Mesothelial cell of epicardium (in vitro differentiated cells): ENCODE measurements around the gene SAXO1. TPM values are rescaled to one million over a fixed set of nuclear protein-coding genes. Genes with fewer than 3 reads are reported as not detected.
A peak's percentile ranks its signal among the peaks of the same experiment; 100 is the strongest.

Experiments
- DNase-seq, 2 experiments: peaks; one replicate each; pipeline ENCODE4 v3.0.0; 2021; ENCODE audit warnings: low spot score in 2 of 2; ENCODE audit not compliant: unreplicated experiment in 2 of 2
- H3K27ac Mint-ChIP-seq: 2 replicates; pipeline ENCODE4 v1.8.0; 2021; ENCODE audit warnings: mixed read lengths
- H3K27me3 Mint-ChIP-seq: 2 replicates; pipeline ENCODE4 v1.8.0; 2021; ENCODE audit warnings: low read depth, mixed read lengths
- H3K36me3 Mint-ChIP-seq: 2 replicates; pipeline ENCODE4 v1.8.0; 2021; ENCODE audit warnings: mixed read lengths
- H3K4me1 Mint-ChIP-seq: 2 replicates; pipeline ENCODE4 v1.8.0; 2021; ENCODE audit warnings: mixed read lengths
- H3K4me3 Mint-ChIP-seq: 2 replicates; pipeline ENCODE4 v1.8.0; 2021; ENCODE audit warnings: mild to moderate bottlenecking, moderate library complexity, mixed read lengths
- H3K9me3 Mint-ChIP-seq: 2 replicates; pipeline ENCODE4 v1.8.0; 2021; ENCODE audit warnings: mixed read lengths
- total RNA-seq: library from RNA; stranded (reverse); gene quantifications from 3 replicates; pipeline ENCODE4 v1.2.1, GENCODE V29; 2021
- TF ChIP-seq, protein P1 (sequence below): fragments of 200-600 bp; sonication (generic); IDR thresholded peaks from one replicate; pipeline ENCODE4 v1.5.0; 2021; ENCODE audit warnings: antibody characterized with exemption; ENCODE audit not compliant: unreplicated experiment

Gene SAXO1
- total RNA-seq, 1 donor from 2014 or later: 0.38 TPM

GRCh38 chr9:18893046-18893445, 140.0 kb downstream of the SAXO1 start:
- no peak overlapping the region for H3K4me3 Mint-ChIP-seq
- TF ChIP-seq, protein P1, sequence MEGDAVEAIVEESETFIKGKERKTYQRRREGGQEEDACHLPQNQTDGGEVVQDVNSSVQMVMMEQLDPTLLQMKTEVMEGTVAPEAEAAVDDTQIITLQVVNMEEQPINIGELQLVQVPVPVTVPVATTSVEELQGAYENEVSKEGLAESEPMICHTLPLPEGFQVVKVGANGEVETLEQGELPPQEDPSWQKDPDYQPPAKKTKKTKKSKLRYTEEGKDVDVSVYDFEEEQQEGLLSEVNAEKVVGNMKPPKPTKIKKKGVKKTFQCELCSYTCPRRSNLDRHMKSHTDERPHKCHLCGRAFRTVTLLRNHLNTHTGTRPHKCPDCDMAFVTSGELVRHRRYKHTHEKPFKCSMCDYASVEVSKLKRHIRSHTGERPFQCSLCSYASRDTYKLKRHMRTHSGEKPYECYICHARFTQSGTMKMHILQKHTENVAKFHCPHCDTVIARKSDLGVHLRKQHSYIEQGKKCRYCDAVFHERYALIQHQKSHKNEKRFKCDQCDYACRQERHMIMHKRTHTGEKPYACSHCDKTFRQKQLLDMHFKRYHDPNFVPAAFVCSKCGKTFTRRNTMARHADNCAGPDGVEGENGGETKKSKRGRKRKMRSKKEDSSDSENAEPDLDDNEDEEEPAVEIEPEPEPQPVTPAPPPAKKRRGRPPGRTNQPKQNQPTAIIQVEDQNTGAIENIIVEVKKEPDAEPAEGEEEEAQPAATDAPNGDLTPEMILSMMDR: no peak
- no peak overlapping the region for H3K27ac Mint-ChIP-seq

GRCh38 chr9:18891946-18892670, 140.9 kb downstream of the SAXO1 start:
- no peak overlapping the region for H3K27ac Mint-ChIP-seq
- H3K36me3 Mint-ChIP-seq: peaks cover 39% of the 10 kb centered on the region
- peaks cover 37% of the 10 kb centered on the region for H3K9me3 Mint-ChIP-seq
- TF ChIP-seq, protein P1: no peak
- no peaks in the 10 kb centered on the region for H3K27me3 Mint-ChIP-seq
- no peak overlapping the region for H3K4me3 Mint-ChIP-seq
- H3K4me1 Mint-ChIP-seq: peaks cover 19% of the 10 kb centered on the region
- no peak for DNase-seq

More at GRCh38 chr9:18893046-18893445, 140.0 kb downstream of the SAXO1 start:
- Mint-ChIP-seq H3K36me3 (peaks cover 43% of the 10 kb centered on the region), H3K27me3 (no peaks in the 10 kb centered on the region), H3K4me1 (peaks cover 18% of the 10 kb centered on the region), H3K9me3 (peaks cover 38% of the 10 kb centered on the region)
- no peak for DNase-seq

DNA sequence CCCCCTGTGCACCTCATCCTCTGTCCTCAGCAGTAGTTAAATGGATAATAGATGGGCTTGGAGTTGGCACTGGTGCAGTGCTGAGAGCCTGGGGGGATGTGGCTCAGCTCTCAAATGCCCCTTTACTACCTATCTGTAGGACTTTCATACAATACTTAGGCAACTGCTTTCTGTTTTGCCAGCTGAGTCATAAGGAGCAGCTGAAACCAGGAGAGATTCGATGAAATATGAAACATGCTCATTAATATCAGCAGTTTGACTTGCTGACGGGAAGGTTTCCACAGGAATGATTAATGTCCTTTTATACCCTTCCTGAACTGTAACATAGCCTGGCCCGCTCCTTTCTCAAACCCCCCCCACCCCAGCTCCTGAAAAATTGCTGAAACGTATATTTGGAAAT, 142.6 kb downstream of the SAXO1 start:
- Mint-ChIP-seq H3K36me3 (peaks cover 28% of the 10 kb centered on the region), H3K27ac (peak overlapping the region; percentile 31), H3K9me3 (peaks cover 27% of the 10 kb centered on the region), H3K4me1 (peaks cover 19% of the 10 kb centered on the region), H3K4me3 (no peak overlapping the region), H3K27me3 (no peaks in the 10 kb centered on the region)
- TF ChIP-seq, protein P1: no peak
- DNase-seq: no peak

- H3K4me1 Mint-ChIP-seq: peaks cover 19% of the 10 kb centered on the region
- H3K27me3 Mint-ChIP-seq: no peaks in the 10 kb centered on the region
- no peak overlapping the region for H3K4me3 Mint-ChIP-seq
- TF ChIP-seq, protein P1: no peak
- H3K27ac Mint-ChIP-seq: no peak overlapping the region
- H3K9me3 Mint-ChIP-seq: peaks cover 23% of the 10 kb centered on the region
- DNase-seq: no peak
- peaks cover 25% of the 10 kb centered on the region for H3K36me3 Mint-ChIP-seq
Observed at GRCh38 chr9:18889550-18889949, 143.5 kb downstream of the SAXO1 start.

GRCh38 chr9:18888290-18888689, 144.7 kb downstream of the SAXO1 start:
- no peak for DNase-seq
- Mint-ChIP-seq H3K4me3 (no peak overlapping the region), H3K27ac (no peak overlapping the region), H3K36me3 (peaks cover 24% of the 10 kb centered on the region), H3K9me3 (peaks cover 20% of the 10 kb centered on the region), H3K27me3 (no peaks in the 10 kb centered on the region), H3K4me1 (peaks cover 19% of the 10 kb centered on the region)
- TF ChIP-seq, protein P1: no peak
